ENCODE results near the gene ELMO1. TPM values are rescaled to one million over a fixed set of nuclear protein-coding genes. Genes with fewer than 3 reads are reported as not detected.

Gene ELMO1
- total and polyA plus RNA-seq, 2 donors from 2014 or later, result 6.0 to 35.4 TPM

DNA sequence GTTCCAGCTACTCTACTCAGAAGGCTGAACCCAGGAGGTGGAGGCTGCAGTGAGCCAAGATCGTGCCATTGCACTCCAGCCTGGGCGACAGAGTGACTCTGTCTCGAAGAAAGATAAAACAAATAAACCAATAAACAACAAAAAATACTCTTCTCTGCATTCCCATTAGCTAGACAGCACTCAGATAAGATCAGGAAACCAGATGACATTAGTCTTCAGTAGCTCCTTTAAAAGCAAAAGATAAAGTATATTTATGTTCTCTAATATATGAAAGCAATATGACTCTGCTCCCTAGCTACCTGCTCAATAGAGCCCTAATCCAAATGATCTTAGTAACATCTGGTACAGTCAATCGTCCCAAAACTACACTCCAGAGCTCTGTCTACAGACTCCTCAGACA is 212.9 kb downstream of the ELMO1 start:
- Histone ChIP-seq H3K36me3 (ENCODE audit: control insufficient read depth in 2 of 3, insufficient read depth in 3 of 3, low read length in 3 of 3) (no peaks in the 10 kb centered on the region), H3K4me3 (ENCODE audit: low read length in 3 of 3) (no peak overlapping the region), H3K4me1 (ENCODE audit: control insufficient read depth in 2 of 3, insufficient read depth in 2 of 3, low read depth in 1 of 3, low read length in 3 of 3) (no peaks in the 10 kb centered on the region), H3K9ac (ENCODE audit: low read length in 3 of 3) (no peak overlapping the region), H3K9me3 (ENCODE audit: control insufficient read depth in 2 of 3, insufficient read depth in 1 of 3, low read length in 3 of 3) (no peaks in the 10 kb centered on the region), H3K27ac (ENCODE audit: low read depth in 2 of 2, low read length in 2 of 2) (no peak overlapping the region), H3K27me3 (ENCODE audit: control insufficient read depth, insufficient read depth, low read length) (peaks cover 4% of the 10 kb centered on the region)
- FAIRE-seq, result no peak
- TF ChIP-seq, protein P1, sequence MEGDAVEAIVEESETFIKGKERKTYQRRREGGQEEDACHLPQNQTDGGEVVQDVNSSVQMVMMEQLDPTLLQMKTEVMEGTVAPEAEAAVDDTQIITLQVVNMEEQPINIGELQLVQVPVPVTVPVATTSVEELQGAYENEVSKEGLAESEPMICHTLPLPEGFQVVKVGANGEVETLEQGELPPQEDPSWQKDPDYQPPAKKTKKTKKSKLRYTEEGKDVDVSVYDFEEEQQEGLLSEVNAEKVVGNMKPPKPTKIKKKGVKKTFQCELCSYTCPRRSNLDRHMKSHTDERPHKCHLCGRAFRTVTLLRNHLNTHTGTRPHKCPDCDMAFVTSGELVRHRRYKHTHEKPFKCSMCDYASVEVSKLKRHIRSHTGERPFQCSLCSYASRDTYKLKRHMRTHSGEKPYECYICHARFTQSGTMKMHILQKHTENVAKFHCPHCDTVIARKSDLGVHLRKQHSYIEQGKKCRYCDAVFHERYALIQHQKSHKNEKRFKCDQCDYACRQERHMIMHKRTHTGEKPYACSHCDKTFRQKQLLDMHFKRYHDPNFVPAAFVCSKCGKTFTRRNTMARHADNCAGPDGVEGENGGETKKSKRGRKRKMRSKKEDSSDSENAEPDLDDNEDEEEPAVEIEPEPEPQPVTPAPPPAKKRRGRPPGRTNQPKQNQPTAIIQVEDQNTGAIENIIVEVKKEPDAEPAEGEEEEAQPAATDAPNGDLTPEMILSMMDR (IDR thresholded peaks at IDR 0.05; ENCODE audit: borderline replicate concordance, extremely low read depth, insufficient read depth), result no peak
- DNase-seq, result no peak
- intact Hi-C loops (cut with DNase I), result no loop called here

DNA sequence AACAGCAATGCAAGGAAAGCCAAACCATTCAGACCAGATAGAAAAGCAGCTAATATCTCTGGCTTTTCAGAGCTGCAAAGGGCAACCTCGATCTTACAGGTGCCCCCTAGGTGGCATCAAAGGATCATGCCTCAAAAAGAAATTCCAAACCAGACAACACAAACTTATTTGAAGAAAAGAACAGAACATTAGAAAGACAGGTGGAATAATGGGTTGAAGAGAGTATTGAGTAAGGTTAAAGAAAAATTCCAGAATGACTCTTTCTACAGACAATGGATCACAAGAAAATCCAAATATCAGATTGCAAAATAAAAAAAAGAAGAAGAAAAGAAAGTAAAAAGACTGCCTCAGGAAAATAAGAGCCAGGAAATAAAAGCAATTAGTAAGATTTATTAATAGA is 213.7 kb downstream of the ELMO1 start:
- DNase-seq (peak in 2 of 5 donors; percentile 39 to 41), FAIRE-seq (peak; percentile 84)
- Histone ChIP-seq H3K27ac (ENCODE audit: low read depth in 2 of 2, low read length in 2 of 2) (no peak overlapping the region), H3K4me3 (ENCODE audit: low read length in 3 of 3) (no peak overlapping the region), H3K27me3 (ENCODE audit: control insufficient read depth, insufficient read depth, low read length) (peaks cover 4% of the 10 kb centered on the region), H3K4me1 (ENCODE audit: control insufficient read depth in 2 of 3, insufficient read depth in 2 of 3, low read depth in 1 of 3, low read length in 3 of 3) (no peaks in the 10 kb centered on the region), H3K9me3 (ENCODE audit: control insufficient read depth in 2 of 3, insufficient read depth in 1 of 3, low read length in 3 of 3) (no peaks in the 10 kb centered on the region), H3K36me3 (ENCODE audit: control insufficient read depth in 2 of 3, insufficient read depth in 3 of 3, low read length in 3 of 3) (no peaks in the 10 kb centered on the region), H3K9ac (ENCODE audit: low read length in 3 of 3) (no peak overlapping the region)
- TF ChIP-seq, protein P1 (IDR thresholded peaks at IDR 0.05; ENCODE audit: borderline replicate concordance, extremely low read depth, insufficient read depth), result peak; percentile 56
- intact Hi-C loops (cut with DNase I), result no loop called here

DNA sequence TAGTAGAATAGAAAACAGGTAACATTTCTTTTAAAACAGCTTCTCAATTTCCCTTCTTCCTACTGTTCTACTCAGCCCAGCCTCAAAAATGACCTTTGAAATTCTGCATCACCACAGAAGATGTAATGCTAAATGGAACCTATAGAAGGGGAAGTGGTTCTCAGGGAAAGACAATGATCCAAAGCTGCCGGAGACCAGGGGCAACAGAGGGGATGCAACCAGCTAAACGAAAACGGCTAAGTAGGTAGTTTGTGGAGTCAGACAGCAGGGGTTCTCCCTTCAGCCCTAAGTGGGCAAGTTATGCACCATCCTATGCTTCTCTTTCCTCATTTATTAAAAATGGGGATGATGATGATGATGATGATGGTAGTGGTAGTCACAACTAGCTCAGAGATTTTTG is 214.3 kb downstream of the ELMO1 start:
- no peak overlapping the region for H3K4me3 ChIP-seq (ENCODE audit: low read length in 3 of 3)
- intact Hi-C loops (cut with DNase I), result no loop called here

More for the DNA sequence above, 214.3 kb downstream of the ELMO1 start:
- H3K27me3 ChIP-seq (ENCODE audit: control insufficient read depth, insufficient read depth, low read length), result peaks cover 4% of the 10 kb centered on the region
- no peaks in the 10 kb centered on the region for H3K36me3 ChIP-seq (ENCODE audit: control insufficient read depth in 2 of 3, insufficient read depth in 3 of 3, low read length in 3 of 3)
- H3K9me3 ChIP-seq (ENCODE audit: control insufficient read depth in 2 of 3, insufficient read depth in 1 of 3, low read length in 3 of 3), result no peaks in the 10 kb centered on the region
- H3K27ac ChIP-seq (ENCODE audit: low read depth in 2 of 2, low read length in 2 of 2), result no peak overlapping the region
- no peak for DNase-seq
- TF ChIP-seq, protein P1 (IDR thresholded peaks at IDR 0.05; ENCODE audit: borderline replicate concordance, extremely low read depth, insufficient read depth), result no peak
- H3K4me1 ChIP-seq (ENCODE audit: control insufficient read depth in 2 of 3, insufficient read depth in 2 of 3, low read depth in 1 of 3, low read length in 3 of 3), result no peaks in the 10 kb centered on the region
- no peak for FAIRE-seq
- H3K9ac ChIP-seq (ENCODE audit: low read length in 3 of 3), result no peak overlapping the region

All from kidney (tissue), 14 donors.